ENCODE measurements around the gene ADARB2. TPM values are rescaled to one million over a fixed set of nuclear protein-coding genes. Genes with fewer than 3 reads are reported as not detected.

The ADARB2 gene
- total and polyA plus RNA-seq, 2 experiments from 2014 or later: not detected

DNA sequence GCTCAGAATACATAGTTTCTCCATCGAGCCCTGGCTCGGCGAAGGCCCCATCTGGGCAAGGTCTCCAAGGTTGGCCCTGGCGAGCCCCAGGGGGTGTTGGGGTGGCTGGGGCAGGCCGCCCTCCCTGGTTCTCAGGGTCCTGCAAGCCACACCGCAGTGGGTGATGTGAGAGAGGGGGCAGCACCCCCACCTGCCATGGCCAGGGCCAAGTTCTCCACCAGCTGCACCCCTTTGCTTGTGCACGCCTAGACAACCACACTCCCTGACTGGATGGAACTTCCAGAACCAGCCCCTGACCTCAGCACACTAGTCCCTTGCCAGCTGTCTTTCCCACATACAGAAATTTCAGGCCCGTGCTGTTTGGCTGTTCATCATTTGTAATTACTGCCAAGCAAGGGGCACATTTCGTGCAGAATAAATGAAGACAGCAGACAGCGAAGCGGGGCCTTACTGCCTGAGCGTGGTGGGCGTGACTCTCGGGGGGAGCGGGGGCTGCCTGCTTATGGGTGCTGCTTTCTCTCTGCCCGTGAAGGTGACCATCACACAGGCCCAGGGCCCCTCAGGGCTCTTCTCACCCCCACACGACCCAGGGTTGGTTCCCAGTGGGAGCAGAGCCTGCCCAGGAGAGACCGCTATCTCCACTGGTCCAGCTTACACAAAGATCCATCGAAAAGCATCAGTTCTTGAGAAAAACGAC, 85.9 kb downstream of the ADARB2 start:
- H3K4me2 ChIP-seq (ENCODE audit: unreplicated experiment): no peak overlapping the region

DNA sequence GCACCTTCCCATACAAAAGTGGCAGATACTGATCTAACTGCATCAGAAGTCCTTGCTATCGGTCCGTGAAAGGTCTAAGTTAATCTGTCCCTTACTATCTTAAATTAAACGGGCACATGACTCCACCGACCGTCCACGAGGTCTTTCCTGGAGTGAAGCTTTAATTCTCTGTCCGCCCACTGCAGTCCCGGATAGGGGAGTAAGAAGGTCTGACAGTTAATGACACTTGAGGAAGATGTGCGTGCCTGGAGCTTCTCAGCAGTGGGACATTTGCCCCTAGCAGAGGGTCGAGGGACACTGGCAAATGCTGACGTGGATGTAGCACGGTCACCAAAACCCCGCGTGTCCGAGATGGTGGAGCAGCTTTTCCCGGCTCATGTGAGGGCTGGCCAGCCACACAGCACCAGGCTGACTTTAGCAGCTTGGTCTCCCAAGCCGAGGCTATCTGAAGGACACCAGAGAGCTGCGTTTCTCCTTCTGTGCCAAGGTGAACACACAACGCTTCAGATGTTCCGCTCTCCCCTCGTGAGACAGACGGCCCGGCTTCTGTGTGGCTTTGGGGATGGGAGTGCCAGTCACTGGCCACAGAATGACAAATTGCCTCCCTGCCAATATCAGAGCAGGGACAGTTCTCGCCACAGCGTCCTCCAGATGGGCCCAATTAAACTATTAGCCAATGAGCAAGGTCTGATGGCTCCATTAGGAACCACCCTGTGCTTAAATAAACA, 86.6 kb downstream of the ADARB2 start:
- H2AFZ ChIP-seq: no peak overlapping the region
- H3F3A ChIP-seq (ENCODE audit: insufficient read depth): no peaks in the 10 kb centered on the region
- H3K4me1 ChIP-seq (ENCODE audit: insufficient read depth): no peaks in the 10 kb centered on the region
- in situ Hi-C loops (cut with MboI): no loop called here
- WGBS, 2 experiments (ENCODE audit: low coverage in 1 of 2, low lambda C conversion rate in 2 of 2, missing lambda C conversion rate in 2 of 2): 24 to 28% methylated on average over 23 to 25 of the region's 25 CpGs
- H3K27me3 ChIP-seq (replicated peaks; ENCODE audit: insufficient read depth): no peaks in the 10 kb centered on the region
- no peaks in the 10 kb centered on the region for H3K9me3 ChIP-seq (ENCODE audit: low read depth)
- no peaks in the 10 kb centered on the region for H3K79me2 ChIP-seq (ENCODE audit: insufficient read depth)
- H3K36me3 ChIP-seq (ENCODE audit: low read depth): no peaks in the 10 kb centered on the region
- H3K9ac ChIP-seq: no peak overlapping the region
- H3K9me2 ChIP-seq (ENCODE audit: insufficient read depth): no peaks in the 10 kb centered on the region
- H4K20me1 ChIP-seq (ENCODE audit: insufficient read depth): no peaks in the 10 kb centered on the region
- no peak overlapping the region for H3K27ac ChIP-seq
- no peak for TF ChIP-seq EZH2phosphoT487 (IDR thresholded peaks at IDR 0.05; ENCODE audit: insufficient read depth, low read depth)
- TF ChIP-seq EZH2 (IDR thresholded peaks at IDR 0.05; ENCODE audit: insufficient read depth, poor library complexity, severe bottlenecking): no peak
- no peak for DNase-seq
- no peak overlapping the region for H3K4me2 ChIP-seq (ENCODE audit: unreplicated experiment)
- no peak overlapping the region for H3K4me3 ChIP-seq

More for the DNA sequence above, 85.9 kb downstream of the ADARB2 start:
- TF ChIP-seq EZH2phosphoT487 (IDR thresholded peaks at IDR 0.05; ENCODE audit: insufficient read depth, low read depth) (no peak), EZH2 (IDR thresholded peaks at IDR 0.05; ENCODE audit: insufficient read depth, poor library complexity, severe bottlenecking) (no peak)
- Histone ChIP-seq H3K79me2 (ENCODE audit: insufficient read depth) (no peaks in the 10 kb centered on the region), H3K27ac (no peak overlapping the region), H3K9me2 (ENCODE audit: insufficient read depth) (no peaks in the 10 kb centered on the region), H2AFZ (no peak overlapping the region), H3K9ac (no peak overlapping the region), H3F3A (ENCODE audit: insufficient read depth) (no peaks in the 10 kb centered on the region), H3K9me3 (ENCODE audit: low read depth) (no peaks in the 10 kb centered on the region), H3K4me3 (no peak overlapping the region), H3K36me3 (ENCODE audit: low read depth) (no peaks in the 10 kb centered on the region), H3K27me3 (replicated peaks; ENCODE audit: insufficient read depth) (no peaks in the 10 kb centered on the region), H4K20me1 (ENCODE audit: insufficient read depth) (no peaks in the 10 kb centered on the region), H3K4me1 (ENCODE audit: insufficient read depth) (no peaks in the 10 kb centered on the region)
- 24 to 25% methylated on average over 20 of the region's 20 CpGs for WGBS, 2 experiments (ENCODE audit: low coverage in 1 of 2, low lambda C conversion rate in 2 of 2, missing lambda C conversion rate in 2 of 2)
- in situ Hi-C loops (cut with MboI): no loop called here
- DNase-seq: no peak

DNA sequence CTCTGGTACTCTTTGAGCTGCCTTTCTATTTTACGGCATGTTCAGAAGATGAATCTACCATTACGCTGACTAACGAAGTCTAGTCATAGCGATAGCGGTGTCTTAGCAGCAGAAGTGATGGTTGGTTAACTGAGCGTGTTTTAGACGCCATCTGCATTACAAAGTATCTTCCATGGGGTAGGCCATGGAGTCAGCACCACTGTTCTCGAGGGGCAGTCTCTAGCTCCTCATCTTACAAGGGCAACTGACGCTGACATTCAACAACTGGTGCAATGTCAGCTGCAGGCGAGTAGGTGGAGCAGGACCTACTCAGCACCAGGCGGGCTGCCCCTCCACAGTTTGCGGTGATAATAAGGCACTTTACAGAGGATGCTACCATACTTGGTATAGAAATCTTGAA, 88.7 kb downstream of the ADARB2 start:
- no peaks in the 10 kb centered on the region for H3K27me3 ChIP-seq (replicated peaks; ENCODE audit: insufficient read depth)
- no peak overlapping the region for H3K9ac ChIP-seq
- in situ Hi-C loops (cut with MboI): no loop called here
- TF ChIP-seq EZH2phosphoT487 (IDR thresholded peaks at IDR 0.05; ENCODE audit: insufficient read depth, low read depth) (no peak), EZH2 (IDR thresholded peaks at IDR 0.05; ENCODE audit: insufficient read depth, poor library complexity, severe bottlenecking) (no peak)
- DNase-seq: no peak
- WGBS, 2 experiments (ENCODE audit: low coverage in 1 of 2, low lambda C conversion rate in 2 of 2, missing lambda C conversion rate in 2 of 2): 52 to 55% methylated on average over 12 of the region's 12 CpGs
- no peak overlapping the region for H2AFZ ChIP-seq
- H3K4me3 ChIP-seq: no peak overlapping the region
- no peaks in the 10 kb centered on the region for H3K79me2 ChIP-seq (ENCODE audit: insufficient read depth)
- no peaks in the 10 kb centered on the region for H3F3A ChIP-seq (ENCODE audit: insufficient read depth)
- no peak overlapping the region for H3K4me2 ChIP-seq (ENCODE audit: unreplicated experiment)
- H3K9me3 ChIP-seq (ENCODE audit: low read depth): no peaks in the 10 kb centered on the region
- H4K20me1 ChIP-seq (ENCODE audit: insufficient read depth): no peaks in the 10 kb centered on the region
- no peak overlapping the region for H3K27ac ChIP-seq
- no peaks in the 10 kb centered on the region for H3K36me3 ChIP-seq (ENCODE audit: low read depth)
- H3K4me1 ChIP-seq (ENCODE audit: insufficient read depth): no peaks in the 10 kb centered on the region
- H3K9me2 ChIP-seq (ENCODE audit: insufficient read depth): no peaks in the 10 kb centered on the region

DNA sequence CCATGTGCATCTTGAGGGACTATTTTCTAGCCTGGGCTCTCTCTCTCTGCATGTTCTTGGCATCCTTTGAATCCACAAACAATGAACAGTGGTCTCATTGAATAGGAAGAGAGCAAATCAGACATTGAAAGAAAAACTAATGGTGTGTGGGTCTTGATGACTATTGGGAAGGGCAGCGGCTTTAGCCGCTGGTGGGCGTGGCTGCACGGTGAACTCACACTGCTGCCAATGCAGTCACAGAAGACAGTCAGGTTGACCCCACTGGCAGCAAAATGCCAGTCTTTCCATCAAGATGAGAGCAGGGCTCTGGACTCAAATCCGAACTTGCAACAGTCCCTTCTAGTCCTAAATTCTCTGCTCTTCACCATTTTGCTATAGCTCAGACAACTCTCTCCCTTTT, 91.0 kb downstream of the ADARB2 start:
- in situ Hi-C loops (cut with MboI): no loop called here
- no peaks in the 10 kb centered on the region for H3K79me2 ChIP-seq (ENCODE audit: insufficient read depth)
- WGBS, 2 experiments (ENCODE audit: low coverage in 1 of 2, low lambda C conversion rate in 2 of 2, missing lambda C conversion rate in 2 of 2): 33 to 44% methylated on average over 5 of the region's 5 CpGs

More for the DNA sequence above, 91.0 kb downstream of the ADARB2 start:
- no peaks in the 10 kb centered on the region for H3K36me3 ChIP-seq (ENCODE audit: low read depth)
- H3K27me3 ChIP-seq (replicated peaks; ENCODE audit: insufficient read depth): no peaks in the 10 kb centered on the region
- H3K9me2 ChIP-seq (ENCODE audit: insufficient read depth): no peaks in the 10 kb centered on the region
- H3F3A ChIP-seq (ENCODE audit: insufficient read depth): no peaks in the 10 kb centered on the region
- H3K4me1 ChIP-seq (ENCODE audit: insufficient read depth): no peaks in the 10 kb centered on the region
- no peak overlapping the region for H3K27ac ChIP-seq
- H4K20me1 ChIP-seq (ENCODE audit: insufficient read depth): no peaks in the 10 kb centered on the region
- no peak overlapping the region for H2AFZ ChIP-seq
- H3K9me3 ChIP-seq (ENCODE audit: low read depth): no peaks in the 10 kb centered on the region
- H3K4me3 ChIP-seq: no peak overlapping the region
- no peak for DNase-seq
- H3K9ac ChIP-seq: no peak overlapping the region
- TF ChIP-seq EZH2 (IDR thresholded peaks at IDR 0.05; ENCODE audit: insufficient read depth, poor library complexity, severe bottlenecking) (no peak), EZH2phosphoT487 (IDR thresholded peaks at IDR 0.05; ENCODE audit: insufficient read depth, low read depth) (no peak)
- no peak overlapping the region for H3K4me2 ChIP-seq (ENCODE audit: unreplicated experiment)
